GM12891 (cell line): ENCODE results near the gene KRTAP21-2.

Experiments used
- DNase-seq: peaks from one replicate; pipeline ENCODE4 v3.0.0; 2011; ENCODE audit warnings: low spot score; ENCODE audit not compliant: insufficient read length
- FAIRE-seq: peaks from 2 replicates; lab custom pipeline; 2011; peaks lifted over from hg19 to GRCh38; lab: Jason Lieb, UNC
- PAX5 ChIP-seq: IDR thresholded peaks from 2 replicates; pipeline ENCODE4 v1.6.1; 2011; ENCODE audit warnings: low read length, moderate library complexity, mild to moderate bottlenecking; ENCODE audit not compliant: insufficient read depth, severe bottlenecking
- POLR2A ChIP-seq: IDR thresholded peaks from 2 replicates; pipeline ENCODE4 v1.6.1; 2011; ENCODE audit warnings: low read depth, low read length, control low read depth
- POLR2AphosphoS5 ChIP-seq: IDR thresholded peaks from 2 replicates; pipeline ENCODE4 v1.6.1; 2011; ENCODE audit warnings: low read depth, low read length, control low read depth
- POU2F2 ChIP-seq: IDR thresholded peaks from 2 replicates; pipeline ENCODE4 v1.6.1; 2011; ENCODE audit warnings: low read depth, mild to moderate bottlenecking, control low read depth, low read length, moderate library complexity
- SPI1 ChIP-seq: IDR thresholded peaks from 2 replicates; pipeline ENCODE4 v1.6.1; 2011; ENCODE audit warnings: low read depth, low read length, control low read depth
- TAF1 ChIP-seq: IDR thresholded peaks from 2 replicates; pipeline ENCODE4 v1.6.1; 2011; ENCODE audit warnings: low read depth, low read length, control low read depth

KRTAP21-2 gene

DNA sequence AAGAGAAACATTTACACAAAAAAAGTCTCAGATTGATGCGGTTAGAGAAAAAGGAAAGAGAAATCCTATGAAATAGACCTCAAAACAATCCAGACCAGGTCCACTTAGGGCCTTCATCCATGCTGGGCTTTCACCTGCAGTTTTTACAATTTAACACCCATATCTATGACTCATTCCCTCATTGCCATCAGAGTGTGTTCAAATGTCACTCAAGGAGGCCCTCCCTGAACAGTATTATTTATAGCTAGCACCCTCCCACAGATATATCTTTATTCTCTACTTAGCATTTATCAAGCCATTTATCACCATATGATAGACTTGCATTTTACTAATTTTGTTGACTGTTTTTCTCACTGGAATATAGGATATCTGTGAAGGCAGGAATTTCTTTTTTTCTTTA, 27.7 kb downstream of the KRTAP21-2 start:
- TF ChIP-seq PAX5 (no peak), TAF1 (no peak), POLR2AphosphoS5 (no peak)
- FAIRE-seq (no peak), DNase-seq (no peak)

DNA sequence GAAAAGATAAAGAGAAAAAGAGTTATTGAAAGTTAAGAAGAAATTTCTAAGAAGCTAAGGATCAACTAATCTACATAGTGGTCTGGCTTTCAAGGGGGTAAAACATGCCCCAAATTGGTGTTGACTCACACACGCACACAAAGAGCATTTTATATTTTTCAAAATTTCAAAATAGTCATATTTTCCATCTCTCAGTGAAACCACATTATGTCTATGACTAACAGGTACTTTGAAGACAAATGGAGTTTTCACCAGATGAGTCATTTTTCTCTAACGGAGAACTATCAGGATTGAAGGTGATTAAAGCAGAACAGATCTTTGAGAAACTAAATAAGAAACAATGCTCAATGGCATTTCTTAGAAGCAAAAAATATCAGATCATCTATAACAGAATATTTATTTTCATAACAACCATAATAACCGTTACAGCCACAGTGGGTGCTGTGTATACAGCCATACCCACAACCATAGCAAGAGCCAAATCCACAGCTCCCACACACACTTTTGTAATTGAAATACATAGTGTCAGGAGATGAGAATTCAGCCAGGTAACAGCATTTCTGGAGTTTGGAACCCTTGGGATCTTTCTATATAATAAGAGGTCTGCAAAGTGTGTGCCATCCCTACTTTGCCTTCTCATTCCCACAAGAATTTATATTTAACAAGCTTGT, 28.7 kb downstream of the KRTAP21-2 start, which contains the start of gene KRTAP21-3:
Gene KRTAP21-3 (minus strand): TSS at position 539 of the 671 bp plus-strand sequence. CDS start 18 bp downstream, at position 521.
- TF ChIP-seq POLR2A (no peak), SPI1 (no peak), PAX5 (no peak), POU2F2 (no peak), POLR2AphosphoS5 (no peak), TAF1 (no peak)
- DNase-seq (no peak), FAIRE-seq (no peak)

DNA sequence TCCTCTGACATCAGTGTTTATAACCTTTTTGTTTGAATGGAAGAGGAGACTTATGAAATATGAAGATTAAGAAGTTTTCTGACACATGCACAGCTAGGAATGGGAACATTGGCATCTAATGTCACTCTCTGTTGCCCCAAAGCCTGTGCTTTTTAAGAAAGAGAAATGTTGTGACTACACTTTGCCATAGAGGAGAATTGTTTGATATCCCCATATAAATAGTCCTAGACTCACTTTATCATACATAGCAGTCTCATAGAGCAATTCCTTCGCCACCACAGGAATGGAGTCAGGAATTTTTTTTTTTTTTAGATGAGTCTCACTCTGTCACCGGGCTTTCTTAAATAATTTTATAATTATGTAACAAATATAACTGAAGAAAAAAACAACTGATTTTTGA, 30.0 kb downstream of the KRTAP21-2 start:
- FAIRE-seq (no peak), DNase-seq (no peak)
- no peak for TF ChIP-seq SPI1
- TF ChIP-seq PAX5: no peak
- no peak for TF ChIP-seq TAF1
- TF ChIP-seq POLR2AphosphoS5: no peak
- TF ChIP-seq POLR2A: no peak
- no peak for TF ChIP-seq POU2F2

DNA sequence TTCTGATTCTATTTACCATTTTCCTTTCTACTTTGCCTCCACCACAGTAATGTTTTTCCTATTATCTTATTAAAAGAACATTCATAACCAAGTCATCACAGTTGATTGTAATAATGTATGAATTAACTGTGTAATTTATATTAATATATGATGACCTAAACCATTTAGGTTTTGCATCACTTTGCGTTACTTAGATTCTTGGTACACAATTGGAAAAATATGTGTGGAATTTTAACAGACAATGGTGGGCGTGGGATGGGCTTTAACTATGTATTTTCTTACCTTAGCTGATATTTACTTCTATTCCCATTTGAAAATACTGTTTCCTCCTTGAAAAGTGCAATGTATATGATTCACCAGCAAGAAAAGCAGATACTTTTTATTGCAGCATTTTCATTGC, 32.1 kb downstream of the KRTAP21-2 start:
- FAIRE-seq (no peak), DNase-seq (no peak)
- TF ChIP-seq SPI1 (no peak), POU2F2 (no peak), PAX5 (no peak), POLR2A (no peak), POLR2AphosphoS5 (no peak), TAF1 (no peak)

DNA sequence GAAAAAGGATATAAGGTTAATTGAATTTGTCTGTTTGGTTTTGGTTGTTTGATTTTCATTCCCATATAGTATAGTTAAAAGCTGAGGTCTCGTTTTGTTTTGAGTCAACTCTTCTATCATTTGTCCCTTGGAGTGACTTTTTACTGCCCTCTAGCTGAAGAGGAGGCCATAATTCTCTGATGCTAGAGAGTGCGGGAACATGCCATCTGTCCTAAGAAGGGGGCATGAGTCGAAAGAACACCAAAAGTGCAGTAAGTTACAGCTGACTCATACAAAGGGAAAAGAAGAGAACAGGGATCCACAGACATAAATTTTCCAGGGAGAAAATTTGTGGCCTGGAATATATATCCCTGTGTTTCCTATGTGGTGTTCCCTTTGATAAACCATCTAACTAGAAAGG, 32.6 kb downstream of the KRTAP21-2 start:
- TF ChIP-seq PAX5 (no peak), POU2F2 (no peak), POLR2A (no peak), SPI1 (no peak), POLR2AphosphoS5 (no peak), TAF1 (no peak)
- DNase-seq (no peak), FAIRE-seq (no peak)

DNA sequence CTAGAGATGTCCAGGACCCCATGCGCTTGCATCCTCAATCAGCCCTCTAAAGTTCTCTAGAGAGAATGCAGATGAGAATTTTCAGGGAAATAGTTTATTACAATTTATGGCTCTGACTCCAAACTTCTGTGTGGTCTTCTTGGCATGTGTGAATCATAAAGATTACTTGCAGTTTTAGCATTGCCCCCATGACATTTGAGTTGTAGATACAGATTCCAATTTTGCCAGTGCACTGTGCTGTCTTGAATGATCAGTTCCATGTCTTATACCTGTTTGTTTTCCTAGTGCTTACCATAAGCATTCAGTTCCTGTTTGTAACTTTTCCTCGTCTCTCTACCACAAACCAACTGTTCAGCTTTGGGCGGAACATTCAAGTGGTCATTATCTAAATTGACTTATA, 33.3 kb downstream of the KRTAP21-2 start:
- FAIRE-seq (no peak), DNase-seq (no peak)
- no peak for TF ChIP-seq POLR2A
- no peak for TF ChIP-seq PAX5
- TF ChIP-seq TAF1: no peak
- no peak for TF ChIP-seq POLR2AphosphoS5
- no peak for TF ChIP-seq SPI1
- no peak for TF ChIP-seq POU2F2

DNA sequence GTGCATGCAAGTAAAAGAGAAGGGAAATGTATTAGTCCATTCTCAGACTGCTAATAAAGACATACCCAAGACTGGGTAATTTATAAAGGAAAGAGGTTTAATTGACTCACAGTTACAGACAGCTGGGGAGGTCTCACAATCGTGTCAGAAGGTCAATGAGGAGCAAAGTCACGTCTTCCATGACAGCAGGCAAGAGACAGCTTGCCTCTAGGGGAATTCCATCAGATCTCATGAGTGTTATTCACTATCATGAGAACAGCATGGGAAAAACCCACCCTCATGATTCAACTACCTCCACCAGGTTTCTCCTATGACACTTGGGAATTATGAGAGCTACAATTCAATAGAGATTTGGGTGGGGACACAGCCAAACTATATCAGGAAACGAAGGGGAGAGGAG, 36.6 kb downstream of the KRTAP21-2 start:
- DNase-seq (no peak), FAIRE-seq (no peak)
- TF ChIP-seq PAX5 (no peak), POU2F2 (no peak), POLR2AphosphoS5 (no peak), SPI1 (no peak), POLR2A (no peak), TAF1 (no peak)

DNA sequence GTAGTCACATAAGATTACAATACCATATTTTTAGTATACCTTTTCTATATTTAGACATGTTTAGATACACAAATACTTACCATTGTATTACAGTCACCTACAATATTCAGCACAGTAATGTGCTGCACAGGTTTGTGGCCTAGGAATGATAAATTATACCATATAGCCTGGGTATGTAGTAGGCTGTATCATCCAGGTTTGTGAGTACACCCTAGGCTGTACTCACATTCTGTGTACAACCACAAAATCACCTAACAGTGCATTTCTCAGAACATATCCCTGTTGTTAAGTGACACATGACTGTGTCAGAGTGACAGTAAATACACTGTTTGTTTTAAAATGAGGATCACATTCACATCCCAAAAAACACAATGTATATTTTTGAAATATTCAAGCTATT, 39.6 kb downstream of the KRTAP21-2 start:
- FAIRE-seq (peak; percentile 28), DNase-seq (no peak)
- TF ChIP-seq POLR2AphosphoS5: no peak
- TF ChIP-seq PAX5: no peak
- TF ChIP-seq SPI1: no peak
